Right lung (tissue), 5 donors: ENCODE results near the gene VENTX. TPM values are rescaled to one million over a fixed set of nuclear protein-coding genes. Genes with fewer than 3 reads are reported as not detected.

Source experiments
- DNase-seq, 2 donors: peaks; one replicate each; pipeline ENCODE4 v3.0.0-alpha.2; 2013
- polyA plus RNA-seq, 5 donors: library from polyadenylated mRNA; unstranded; fragments of 120-200 nt; gene quantifications; one replicate each; pipeline versions ENCODE4 v1.2.1 to v1.2.3, GENCODE V29; 2013; ENCODE audit warnings: inconsistent platforms in 1 of 5, low replicate concordance in 1 of 5; ENCODE audit not compliant: insufficient read length in 5 of 5, insufficient read depth in 1 of 5

The VENTX gene
- polyA plus RNA-seq, 5 donors = 0.09 to 0.32 (median 0.21) TPM

GRCh38 chr10:133235265-133235855, 2.3 kb upstream of the VENTX start:
- no peak for DNase-seq

GRCh38 chr10:133235932-133236331, 1.7 kb upstream of the VENTX start:
- no peak for DNase-seq

GRCh38 chr10:133236401-133237240, 1.0 kb upstream of the VENTX start:
- no peak for DNase-seq

- no peak for DNase-seq
These were observed 441 bp upstream of the VENTX start for GRCh38 chr10:133237241-133237587.

GRCh38 chr10:133238466-133238804, 780 bp downstream of the VENTX start:
- no peak for DNase-seq

- DNase-seq = no peak
These were observed 2.3 kb downstream of the VENTX start for GRCh38 chr10:133239990-133240389.

GRCh38 chr10:133241501-133242205, 4.0 kb downstream of the VENTX start:
- DNase-seq = no peak

GRCh38 chr10:133242611-133243356, 5.1 kb downstream of the VENTX start:
- no peak for DNase-seq

- DNase-seq = no peak
These were observed 5.9 kb downstream of the VENTX start for GRCh38 chr10:133243593-133243992.

GRCh38 chr10:133245439-133246235, 8.0 kb downstream of the VENTX start:
- no peak for DNase-seq

- DNase-seq = no peak
These were observed 8.6 kb downstream of the VENTX start for GRCh38 chr10:133246236-133246626.

- no peak for DNase-seq
These were observed 10.2 kb downstream of the VENTX start for GRCh38 chr10:133247681-133248333.

GRCh38 chr10:133248334-133248715, 10.7 kb downstream of the VENTX start:
- DNase-seq = no peak

- DNase-seq = no peak
These were observed 11.6 kb downstream of the VENTX start for GRCh38 chr10:133249094-133249780.

- DNase-seq = no peak
These were observed 12.5 kb downstream of the VENTX start for GRCh38 chr10:133249975-133250754.

- no peak for DNase-seq
These were observed 13.9 kb downstream of the VENTX start for GRCh38 chr10:133251388-133252222.

GRCh38 chr10:133252223-133252552, 14.5 kb downstream of the VENTX start:
- no peak for DNase-seq

GRCh38 chr10:133253361-133253955, 15.8 kb downstream of the VENTX start:
- DNase-seq = no peak
